Measurements from ENCODE around the gene ACTL10.

The ACTL10 gene

GRCh38 chr20:33658929-33659328, 7.8 kb upstream of the ACTL10 start:
- Histone ChIP-seq H3K9ac (ENCODE audit: low read length) (no peak overlapping the region), H3K4me3 (ENCODE audit: low read depth in 1 of 2, low read length in 2 of 2) (no peak overlapping the region), H3K27me3 (ENCODE audit: control insufficient read depth in 1 of 2, insufficient read depth in 2 of 2, low read length in 2 of 2) (no peaks in the 10 kb centered on the region), H3K27ac (ENCODE audit: low read depth, low read length) (no peak overlapping the region), H3K4me1 (ENCODE audit: insufficient read depth, low read length) (peaks cover 15% of the 10 kb centered on the region), H3K36me3 (ENCODE audit: insufficient read depth, low read length) (peaks cover 34% of the 10 kb centered on the region), H3K9me3 (ENCODE audit: low read length) (no peaks in the 10 kb centered on the region)

GRCh38 chr20:33659341-33660034, 7.3 kb upstream of the ACTL10 start:
- Histone ChIP-seq H3K4me3 (ENCODE audit: low read depth in 1 of 2, low read length in 2 of 2) (no peak overlapping the region), H3K9me3 (ENCODE audit: low read length) (no peaks in the 10 kb centered on the region), H3K27ac (ENCODE audit: low read depth, low read length) (no peak overlapping the region), H3K9ac (ENCODE audit: low read length) (no peak overlapping the region), H3K36me3 (ENCODE audit: insufficient read depth, low read length) (peaks cover 34% of the 10 kb centered on the region), H3K27me3 (ENCODE audit: control insufficient read depth in 1 of 2, insufficient read depth in 2 of 2, low read length in 2 of 2) (no peaks in the 10 kb centered on the region), H3K4me1 (ENCODE audit: insufficient read depth, low read length) (peaks cover 18% of the 10 kb centered on the region)

- Histone ChIP-seq H3K36me3 (ENCODE audit: insufficient read depth, low read length) (peaks cover 34% of the 10 kb centered on the region), H3K27ac (ENCODE audit: low read depth, low read length) (no peak overlapping the region), H3K9me3 (ENCODE audit: low read length) (no peaks in the 10 kb centered on the region), H3K4me3 (ENCODE audit: low read depth in 1 of 2, low read length in 2 of 2) (no peak overlapping the region), H3K4me1 (ENCODE audit: insufficient read depth, low read length) (peaks cover 23% of the 10 kb centered on the region), H3K27me3 (ENCODE audit: control insufficient read depth in 1 of 2, insufficient read depth in 2 of 2, low read length in 2 of 2) (no peaks in the 10 kb centered on the region), H3K9ac (ENCODE audit: low read length) (no peak overlapping the region)
Measured at GRCh38 chr20:33660035-33660684, 6.6 kb upstream of the ACTL10 start.

GRCh38 chr20:33660685-33661058, 6.1 kb upstream of the ACTL10 start:
- Histone ChIP-seq H3K9ac (ENCODE audit: low read length) (no peak overlapping the region), H3K9me3 (ENCODE audit: low read length) (no peaks in the 10 kb centered on the region), H3K4me1 (ENCODE audit: insufficient read depth, low read length) (peaks cover 23% of the 10 kb centered on the region), H3K36me3 (ENCODE audit: insufficient read depth, low read length) (peaks cover 34% of the 10 kb centered on the region), H3K27me3 (ENCODE audit: control insufficient read depth in 1 of 2, insufficient read depth in 2 of 2, low read length in 2 of 2) (no peaks in the 10 kb centered on the region), H3K27ac (ENCODE audit: low read depth, low read length) (no peak overlapping the region), H3K4me3 (ENCODE audit: low read depth in 1 of 2, low read length in 2 of 2) (no peak overlapping the region)

GRCh38 chr20:33662172-33662571, 4.6 kb upstream of the ACTL10 start, which contains the start of gene C20orf144:
Gene C20orf144, plus strand, starts transcription at chr20:33662327. Its CDS starts 19 bp downstream, at chr20:33662346.
- H3K4me3 ChIP-seq (ENCODE audit: low read depth in 1 of 2, low read length in 2 of 2), result peak within 1 kb of the TSS; percentile 78 to 81
- H3K36me3 ChIP-seq (ENCODE audit: insufficient read depth, low read length), result peaks cover 29% of the 10 kb centered on the region
- H3K4me1 ChIP-seq (ENCODE audit: insufficient read depth, low read length), result peaks cover 29% of the 10 kb centered on the region
- H3K27ac ChIP-seq (ENCODE audit: low read depth, low read length), result peak within 1 kb of the TSS; percentile 98
- no peaks in the 10 kb centered on the region for H3K27me3 ChIP-seq (ENCODE audit: control insufficient read depth in 1 of 2, insufficient read depth in 2 of 2, low read length in 2 of 2)
- no peaks in the 10 kb centered on the region for H3K9me3 ChIP-seq (ENCODE audit: low read length)
- H3K9ac ChIP-seq (ENCODE audit: low read length), result peak within 1 kb of the TSS; percentile 47

GRCh38 chr20:33663161-33664084, 3.3 kb upstream of the ACTL10 start:
- H3K36me3 ChIP-seq (ENCODE audit: insufficient read depth, low read length), result peaks cover 19% of the 10 kb centered on the region
- H3K4me3 ChIP-seq (ENCODE audit: low read depth in 1 of 2, low read length in 2 of 2), result peak overlapping the region; percentile 78 to 81
- H3K9me3 ChIP-seq (ENCODE audit: low read length), result no peaks in the 10 kb centered on the region
- peaks cover 34% of the 10 kb centered on the region for H3K4me1 ChIP-seq (ENCODE audit: insufficient read depth, low read length)
- H3K9ac ChIP-seq (ENCODE audit: low read length), result peak overlapping the region; percentile 77
- H3K27me3 ChIP-seq (ENCODE audit: control insufficient read depth in 1 of 2, insufficient read depth in 2 of 2, low read length in 2 of 2), result no peaks in the 10 kb centered on the region
- peak overlapping the region; percentile 98 for H3K27ac ChIP-seq (ENCODE audit: low read depth, low read length)

- H3K4me3 ChIP-seq (ENCODE audit: low read depth in 1 of 2, low read length in 2 of 2), result peak overlapping the region; percentile 78 to 81
- H3K9me3 ChIP-seq (ENCODE audit: low read length), result no peaks in the 10 kb centered on the region
- H3K27me3 ChIP-seq (ENCODE audit: control insufficient read depth in 1 of 2, insufficient read depth in 2 of 2, low read length in 2 of 2), result no peaks in the 10 kb centered on the region
- peaks cover 35% of the 10 kb centered on the region for H3K4me1 ChIP-seq (ENCODE audit: insufficient read depth, low read length)
- peaks cover 16% of the 10 kb centered on the region for H3K36me3 ChIP-seq (ENCODE audit: insufficient read depth, low read length)
- peak overlapping the region; percentile 98 for H3K27ac ChIP-seq (ENCODE audit: low read depth, low read length)
- H3K9ac ChIP-seq (ENCODE audit: low read length), result peak overlapping the region; percentile 77
Measured at GRCh38 chr20:33664085-33664761, 2.5 kb upstream of the ACTL10 start.

- H3K36me3 ChIP-seq (ENCODE audit: insufficient read depth, low read length), result peaks cover 11% of the 10 kb centered on the region
- no peaks in the 10 kb centered on the region for H3K27me3 ChIP-seq (ENCODE audit: control insufficient read depth in 1 of 2, insufficient read depth in 2 of 2, low read length in 2 of 2)
- H3K4me3 ChIP-seq (ENCODE audit: low read depth in 1 of 2, low read length in 2 of 2), result no peak overlapping the region
- H3K9ac ChIP-seq (ENCODE audit: low read length), result no peak overlapping the region
- no peaks in the 10 kb centered on the region for H3K9me3 ChIP-seq (ENCODE audit: low read length)
- peaks cover 35% of the 10 kb centered on the region for H3K4me1 ChIP-seq (ENCODE audit: insufficient read depth, low read length)
- H3K27ac ChIP-seq (ENCODE audit: low read depth, low read length), result no peak overlapping the region
Measured at GRCh38 chr20:33664762-33665144, 2.0 kb upstream of the ACTL10 start.

- Histone ChIP-seq H3K36me3 (ENCODE audit: insufficient read depth, low read length) (peaks cover 22% of the 10 kb centered on the region), H3K27ac (ENCODE audit: low read depth, low read length) (peak overlapping the region; percentile 92), H3K4me1 (ENCODE audit: insufficient read depth, low read length) (peaks cover 32% of the 10 kb centered on the region), H3K9me3 (ENCODE audit: low read length) (no peaks in the 10 kb centered on the region), H3K9ac (ENCODE audit: low read length) (no peak overlapping the region), H3K4me3 (ENCODE audit: low read depth in 1 of 2, low read length in 2 of 2) (peak overlapping the region; percentile 62 to 71), H3K27me3 (ENCODE audit: control insufficient read depth in 1 of 2, insufficient read depth in 2 of 2, low read length in 2 of 2) (no peaks in the 10 kb centered on the region)
Measured at GRCh38 chr20:33667245-33667675, 517 bp downstream of the ACTL10 start.

- no peaks in the 10 kb centered on the region for H3K27me3 ChIP-seq (ENCODE audit: control insufficient read depth in 1 of 2, insufficient read depth in 2 of 2, low read length in 2 of 2)
- peaks cover 30% of the 10 kb centered on the region for H3K4me1 ChIP-seq (ENCODE audit: insufficient read depth, low read length)
- H3K27ac ChIP-seq (ENCODE audit: low read depth, low read length), result peak overlapping the region; percentile 92
- H3K4me3 ChIP-seq (ENCODE audit: low read depth in 1 of 2, low read length in 2 of 2), result peak overlapping the region; percentile 62 to 71
- H3K9ac ChIP-seq (ENCODE audit: low read length), result no peak overlapping the region
- H3K9me3 ChIP-seq (ENCODE audit: low read length), result no peaks in the 10 kb centered on the region
- H3K36me3 ChIP-seq (ENCODE audit: insufficient read depth, low read length), result peaks cover 22% of the 10 kb centered on the region
Measured at GRCh38 chr20:33667676-33668465, 1.1 kb downstream of the ACTL10 start.
